Measurements from ENCODE around the gene PCNT. TPM values are rescaled to one million over a fixed set of nuclear protein-coding genes. Genes with fewer than 3 reads are reported as not detected.

PCNT gene
- total and polyA plus RNA-seq, 10 of the 15 experiments (the other 5 are each of a cell fraction or from before 2014, with no cell fraction given): 2.9 to 39.6 (median 20.5) TPM

GRCh38 chr21:46324390-46325072, 575 bp downstream of the PCNT start (continued):
- TF ChIP-seq PRDM15 (CRISPR knock-in tag; IDR thresholded peaks at IDR 0.05): no peak
- peak in 1 of 3 experiments; percentile 19; a peak in 1 of 6 replicates for TF ChIP-seq CTCF (IDR thresholded peaks at IDR 0.05 in 2 of 3, conservative IDR thresholded peaks at IDR 0.05 in 1 of 3; ENCODE audit: control insufficient read depth in 2 of 3, extremely low read depth in 1 of 3, insufficient read depth in 1 of 3, low read depth in 3 of 3, low read length in 3 of 3)
- TF ChIP-seq EED (IDR thresholded peaks at IDR 0.05; ENCODE audit: low read depth): no peak
- no peak for TF ChIP-seq SIX5 (IDR thresholded peaks at IDR 0.05; ENCODE audit: low read depth, low read length, severe bottlenecking)
- no peak for TF ChIP-seq KAT2A (conservative IDR thresholded peaks at IDR 0.05; ENCODE audit: control insufficient read depth, low read depth, low read length)
- 0 out of 2 replicates have a peak, but pooled peaks have one; percentile 27 for TF ChIP-seq FOXK2 (IDR thresholded peaks at IDR 0.05)
- TF ChIP-seq DPF2 (IDR thresholded peaks at IDR 0.05): peak; percentile 42; the same call in 1 of the 2 replicates
- TF ChIP-seq SP1 (IDR thresholded peaks at IDR 0.05; ENCODE audit: low read depth, low read length): peak; percentile 15
- no peak for TF ChIP-seq RBBP5 (conservative IDR thresholded peaks at IDR 0.05)
- TF ChIP-seq ATF7 (IDR thresholded peaks at IDR 0.05; ENCODE audit: low read depth): no peak
- TF ChIP-seq, protein P1, sequence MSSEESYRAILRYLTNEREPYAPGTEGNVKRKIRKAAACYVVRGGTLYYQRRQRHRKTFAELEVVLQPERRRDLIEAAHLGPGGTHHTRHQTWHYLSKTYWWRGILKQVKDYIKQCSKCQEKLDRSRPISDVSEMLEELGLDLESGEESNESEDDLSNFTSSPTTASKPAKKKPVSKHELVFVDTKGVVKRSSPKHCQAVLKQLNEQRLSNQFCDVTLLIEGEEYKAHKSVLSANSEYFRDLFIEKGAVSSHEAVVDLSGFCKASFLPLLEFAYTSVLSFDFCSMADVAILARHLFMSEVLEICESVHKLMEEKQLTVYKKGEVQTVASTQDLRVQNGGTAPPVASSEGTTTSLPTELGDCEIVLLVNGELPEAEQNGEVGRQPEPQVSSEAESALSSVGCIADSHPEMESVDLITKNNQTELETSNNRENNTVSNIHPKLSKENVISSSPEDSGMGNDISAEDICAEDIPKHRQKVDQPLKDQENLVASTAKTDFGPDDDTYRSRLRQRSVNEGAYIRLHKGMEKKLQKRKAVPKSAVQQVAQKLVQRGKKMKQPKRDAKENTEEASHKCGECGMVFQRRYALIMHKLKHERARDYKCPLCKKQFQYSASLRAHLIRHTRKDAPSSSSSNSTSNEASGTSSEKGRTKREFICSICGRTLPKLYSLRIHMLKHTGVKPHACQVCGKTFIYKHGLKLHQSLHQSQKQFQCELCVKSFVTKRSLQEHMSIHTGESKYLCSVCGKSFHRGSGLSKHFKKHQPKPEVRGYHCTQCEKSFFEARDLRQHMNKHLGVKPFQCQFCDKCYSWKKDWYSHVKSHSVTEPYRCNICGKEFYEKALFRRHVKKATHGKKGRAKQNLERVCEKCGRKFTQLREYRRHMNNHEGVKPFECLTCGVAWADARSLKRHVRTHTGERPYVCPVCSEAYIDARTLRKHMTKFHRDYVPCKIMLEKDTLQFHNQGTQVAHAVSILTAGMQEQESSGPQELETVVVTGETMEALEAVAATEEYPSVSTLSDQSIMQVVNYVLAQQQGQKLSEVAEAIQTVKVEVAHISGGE (CRISPR knock-in tag; IDR thresholded peaks at IDR 0.05): no peak
- TF ChIP-seq, protein P2, sequence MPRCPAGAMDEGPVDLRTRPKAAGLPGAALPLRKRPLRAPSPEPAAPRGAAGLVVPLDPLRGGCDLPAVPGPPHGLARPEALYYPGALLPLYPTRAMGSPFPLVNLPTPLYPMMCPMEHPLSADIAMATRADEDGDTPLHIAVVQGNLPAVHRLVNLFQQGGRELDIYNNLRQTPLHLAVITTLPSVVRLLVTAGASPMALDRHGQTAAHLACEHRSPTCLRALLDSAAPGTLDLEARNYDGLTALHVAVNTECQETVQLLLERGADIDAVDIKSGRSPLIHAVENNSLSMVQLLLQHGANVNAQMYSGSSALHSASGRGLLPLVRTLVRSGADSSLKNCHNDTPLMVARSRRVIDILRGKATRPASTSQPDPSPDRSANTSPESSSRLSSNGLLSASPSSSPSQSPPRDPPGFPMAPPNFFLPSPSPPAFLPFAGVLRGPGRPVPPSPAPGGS (IDR thresholded peaks at IDR 0.05; ENCODE audit: borderline replicate concordance, insufficient read depth, low read depth, low read length, poor library complexity, severe bottlenecking): no peak
- TF ChIP-seq, protein P3, sequence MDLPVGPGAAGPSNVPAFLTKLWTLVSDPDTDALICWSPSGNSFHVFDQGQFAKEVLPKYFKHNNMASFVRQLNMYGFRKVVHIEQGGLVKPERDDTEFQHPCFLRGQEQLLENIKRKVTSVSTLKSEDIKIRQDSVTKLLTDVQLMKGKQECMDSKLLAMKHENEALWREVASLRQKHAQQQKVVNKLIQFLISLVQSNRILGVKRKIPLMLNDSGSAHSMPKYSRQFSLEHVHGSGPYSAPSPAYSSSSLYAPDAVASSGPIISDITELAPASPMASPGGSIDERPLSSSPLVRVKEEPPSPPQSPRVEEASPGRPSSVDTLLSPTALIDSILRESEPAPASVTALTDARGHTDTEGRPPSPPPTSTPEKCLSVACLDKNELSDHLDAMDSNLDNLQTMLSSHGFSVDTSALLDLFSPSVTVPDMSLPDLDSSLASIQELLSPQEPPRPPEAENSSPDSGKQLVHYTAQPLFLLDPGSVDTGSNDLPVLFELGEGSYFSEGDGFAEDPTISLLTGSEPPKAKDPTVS (IDR thresholded peaks at IDR 0.05; ENCODE audit: low read depth, low read length): no peak
- TF ChIP-seq KLF5 (IDR thresholded peaks at IDR 0.05; ENCODE audit: partially characterized antibody): no peak
- TF ChIP-seq ZNF384 (IDR thresholded peaks at IDR 0.05; ENCODE audit: borderline replicate concordance, low read depth, low read length): no peak
- TF ChIP-seq CBFB (IDR thresholded peaks at IDR 0.05; ENCODE audit: low read depth): no peak
- TF ChIP-seq TCF12 (IDR thresholded peaks at IDR 0.05; ENCODE audit: low read depth, low read length): no peak
- TF ChIP-seq SMAD5 (IDR thresholded peaks at IDR 0.05; ENCODE audit: low read depth): no peak
